Lower leg skin (tissue), 4 donors: ENCODE measurements around the gene DTL. TPM values are rescaled to one million over a fixed set of nuclear protein-coding genes. Genes with fewer than 3 reads are reported as not detected.
"Not testable (repeated sequence)": the region's sequence is repeated elsewhere in the genome, so short reads cannot be mapped to it uniquely, and the experiment has no call there.

Source experiments
- DNase-seq, 2 donors: peaks; one replicate each; pipeline ENCODE4 v3.0.0-alpha.2; 2019; ENCODE audit warnings: low spot score in 2 of 2
- H3K4me3 ChIP-seq: fragments of 200-600 bp; sonication (generic); 2 replicates; pipeline ENCODE4 v1.5.1; 2017; ENCODE audit warnings: mild to moderate bottlenecking, low read depth; ENCODE audit not compliant: poor library complexity, severe bottlenecking
- POLR2A ChIP-seq, 2 donors: fragments of 450-650 bp; IDR thresholded peaks; one replicate each; pipeline ENCODE4 v1.6.1; 2016 to 2017; ENCODE audit warnings: antibody characterized with exemption in 2 of 2, mild to moderate bottlenecking in 1 of 2, moderate library complexity in 1 of 2
- WGBS, 2 donors: methylation state at CpG; one replicate each; pipeline ENCODE4 v1.1.5; 2018; 5-methylcytosine and 5-hydroxymethylcytosine counted together
- intact Hi-C: fragments of 100-400 bp; cut with DNase I; formaldehyde crosslinking; loops from one replicate; pipeline ENCODE4 v1.15.0; 2023; ENCODE audit warnings: low total_unique reads
- total RNA-seq, 4 donors: library from RNA; depleted of rRNA; stranded (reverse); fragments of >200 nt; gene quantifications; one replicate each; pipeline ENCODE4 v1.1.0, GENCODE V29; 2016
- TF ChIP-seq, protein P1 (sequence below), 3 donors: fragments of 450-650 bp; IDR thresholded peaks; one replicate each; pipeline ENCODE4 v1.5.1; 2016; ENCODE audit warnings: antibody characterized with exemption in 3 of 3, mild to moderate bottlenecking in 3 of 3, moderate library complexity in 2 of 3

The DTL gene, protein sequence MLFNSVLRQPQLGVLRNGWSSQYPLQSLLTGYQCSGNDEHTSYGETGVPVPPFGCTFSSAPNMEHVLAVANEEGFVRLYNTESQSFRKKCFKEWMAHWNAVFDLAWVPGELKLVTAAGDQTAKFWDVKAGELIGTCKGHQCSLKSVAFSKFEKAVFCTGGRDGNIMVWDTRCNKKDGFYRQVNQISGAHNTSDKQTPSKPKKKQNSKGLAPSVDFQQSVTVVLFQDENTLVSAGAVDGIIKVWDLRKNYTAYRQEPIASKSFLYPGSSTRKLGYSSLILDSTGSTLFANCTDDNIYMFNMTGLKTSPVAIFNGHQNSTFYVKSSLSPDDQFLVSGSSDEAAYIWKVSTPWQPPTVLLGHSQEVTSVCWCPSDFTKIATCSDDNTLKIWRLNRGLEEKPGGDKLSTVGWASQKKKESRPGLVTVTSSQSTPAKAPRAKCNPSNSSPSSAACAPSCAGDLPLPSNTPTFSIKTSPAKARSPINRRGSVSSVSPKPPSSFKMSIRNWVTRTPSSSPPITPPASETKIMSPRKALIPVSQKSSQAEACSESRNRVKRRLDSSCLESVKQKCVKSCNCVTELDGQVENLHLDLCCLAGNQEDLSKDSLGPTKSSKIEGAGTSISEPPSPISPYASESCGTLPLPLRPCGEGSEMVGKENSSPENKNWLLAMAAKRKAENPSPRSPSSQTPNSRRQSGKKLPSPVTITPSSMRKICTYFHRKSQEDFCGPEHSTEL
- 1 to 10 TPM in 2 of 4 donors, under 1 TPM in 2; 0.23 to 1.2 (median 0.90) TPM for total RNA-seq

DNA sequence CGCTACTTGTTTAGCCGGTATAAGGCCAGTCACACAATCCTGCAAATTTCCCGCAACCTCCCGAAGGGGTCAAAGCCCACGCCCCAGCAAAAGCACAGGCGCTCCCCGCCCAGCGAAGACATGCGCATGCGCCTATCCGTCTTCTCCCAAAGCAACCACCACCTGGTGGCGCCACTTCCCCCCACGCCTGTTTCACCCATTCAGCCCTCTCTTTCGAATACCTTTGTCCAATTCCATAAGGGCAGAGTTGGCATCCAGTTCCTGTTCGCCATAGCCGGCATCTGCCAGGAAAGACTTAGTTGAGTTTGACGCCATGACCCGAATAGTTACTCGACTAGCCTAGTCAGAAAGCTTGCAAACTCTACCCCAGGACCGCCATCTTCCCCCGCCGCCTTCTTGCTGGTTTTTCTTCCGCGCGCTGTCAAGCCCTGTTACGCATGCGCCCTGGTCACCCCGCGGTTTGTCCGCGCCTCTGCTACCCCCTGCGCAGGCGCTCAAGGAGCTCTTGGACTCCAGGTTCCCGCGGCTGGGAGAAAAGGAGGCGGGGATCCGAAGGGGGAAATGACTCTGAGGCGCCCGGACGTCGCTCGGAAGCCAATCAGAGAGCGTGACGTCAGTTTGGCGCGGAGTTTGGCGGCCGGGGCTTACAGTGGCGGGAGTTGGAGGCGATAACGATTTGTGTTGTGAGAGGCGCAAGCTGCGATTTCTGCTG is at the start of gene DTL, which contains the start of gene INTS7:
Gene DTL, plus strand, starts transcription at position 626 of the 712 bp plus-strand sequence. CDS start 143 bp downstream, outside the sequence.
Gene INTS7, minus strand, starts transcription at position 435 of the 712 bp plus-strand sequence. Its CDS starts 120 bp downstream, at position 315.
- intact Hi-C loops: no loop called here
- peak within 1 kb of the TSS; percentile 41 for H3K4me3 ChIP-seq
- no peak for TF ChIP-seq POLR2A (IDR thresholded peaks at IDR 0.05)
- TF ChIP-seq, protein P1, sequence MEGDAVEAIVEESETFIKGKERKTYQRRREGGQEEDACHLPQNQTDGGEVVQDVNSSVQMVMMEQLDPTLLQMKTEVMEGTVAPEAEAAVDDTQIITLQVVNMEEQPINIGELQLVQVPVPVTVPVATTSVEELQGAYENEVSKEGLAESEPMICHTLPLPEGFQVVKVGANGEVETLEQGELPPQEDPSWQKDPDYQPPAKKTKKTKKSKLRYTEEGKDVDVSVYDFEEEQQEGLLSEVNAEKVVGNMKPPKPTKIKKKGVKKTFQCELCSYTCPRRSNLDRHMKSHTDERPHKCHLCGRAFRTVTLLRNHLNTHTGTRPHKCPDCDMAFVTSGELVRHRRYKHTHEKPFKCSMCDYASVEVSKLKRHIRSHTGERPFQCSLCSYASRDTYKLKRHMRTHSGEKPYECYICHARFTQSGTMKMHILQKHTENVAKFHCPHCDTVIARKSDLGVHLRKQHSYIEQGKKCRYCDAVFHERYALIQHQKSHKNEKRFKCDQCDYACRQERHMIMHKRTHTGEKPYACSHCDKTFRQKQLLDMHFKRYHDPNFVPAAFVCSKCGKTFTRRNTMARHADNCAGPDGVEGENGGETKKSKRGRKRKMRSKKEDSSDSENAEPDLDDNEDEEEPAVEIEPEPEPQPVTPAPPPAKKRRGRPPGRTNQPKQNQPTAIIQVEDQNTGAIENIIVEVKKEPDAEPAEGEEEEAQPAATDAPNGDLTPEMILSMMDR (IDR thresholded peaks at IDR 0.05): peak in 1 of 3 donors; percentile 96
- DNase-seq: peak; percentile 98 to 99
- WGBS, 2 donors: 0% methylated on average over 53 of the region's 53 CpGs

DNA sequence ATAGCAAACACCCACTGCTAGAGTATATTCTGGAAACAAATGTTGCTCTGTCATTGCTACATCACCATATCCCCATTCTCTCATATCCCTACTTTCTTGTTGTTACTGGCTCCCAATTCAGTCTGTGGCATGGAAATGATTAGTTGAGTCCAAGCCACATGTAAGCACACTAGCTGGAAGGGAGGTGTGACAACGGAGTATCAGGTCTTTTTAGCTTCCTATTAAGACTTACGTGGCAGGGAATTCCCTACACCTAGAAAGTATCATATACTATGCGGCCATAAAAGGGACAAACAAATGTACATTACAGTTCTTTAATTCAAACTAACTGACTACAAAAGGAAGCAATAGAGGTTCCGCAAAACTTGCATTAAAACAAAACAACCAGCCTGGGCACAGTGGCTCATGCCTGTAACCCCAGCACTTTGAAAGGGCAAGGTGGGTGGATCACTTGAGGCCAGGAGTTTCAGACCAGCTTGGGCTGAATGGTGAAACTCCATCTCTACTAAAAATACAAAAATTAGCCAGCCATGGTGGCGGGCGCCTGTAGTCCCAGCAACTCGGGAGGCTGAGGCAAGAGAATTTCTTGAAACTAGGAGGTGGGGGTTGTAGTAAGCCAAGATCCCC is 48.8 kb upstream of the DTL start:
- no peak overlapping the region for H3K4me3 ChIP-seq
- intact Hi-C loops: no loop called here
- 94 to 95% methylated on average over 7 of the region's 7 CpGs for WGBS, 2 donors
- TF ChIP-seq POLR2A (IDR thresholded peaks at IDR 0.05): no peak
- TF ChIP-seq, protein P1 (IDR thresholded peaks at IDR 0.05): no peak
- no peak for DNase-seq

DNA sequence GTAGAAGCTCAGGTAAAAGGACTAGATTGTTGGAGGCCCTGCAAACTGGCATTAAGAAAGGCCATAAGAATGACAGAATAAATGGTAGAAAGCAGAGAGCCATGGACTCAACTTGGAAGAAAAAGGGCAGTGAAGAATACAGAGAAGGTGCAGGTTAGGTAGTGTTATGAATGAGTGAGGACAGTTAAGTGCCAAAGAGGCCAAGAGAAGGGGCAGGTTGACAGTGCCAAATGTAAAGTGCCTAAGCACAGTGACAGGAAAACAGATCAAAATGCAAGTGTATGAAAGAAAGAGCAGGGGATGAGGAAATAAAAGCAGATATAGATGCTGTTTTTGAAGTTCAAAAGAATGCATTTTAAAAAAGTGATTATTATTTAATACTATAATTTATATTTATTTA is 43.9 kb upstream of the DTL start:
- intact Hi-C loops: no loop called here
- no peak for DNase-seq
- TF ChIP-seq POLR2A (IDR thresholded peaks at IDR 0.05): no peak
- TF ChIP-seq, protein P1 (IDR thresholded peaks at IDR 0.05): no peak
- H3K4me3 ChIP-seq: no peak overlapping the region

DNA sequence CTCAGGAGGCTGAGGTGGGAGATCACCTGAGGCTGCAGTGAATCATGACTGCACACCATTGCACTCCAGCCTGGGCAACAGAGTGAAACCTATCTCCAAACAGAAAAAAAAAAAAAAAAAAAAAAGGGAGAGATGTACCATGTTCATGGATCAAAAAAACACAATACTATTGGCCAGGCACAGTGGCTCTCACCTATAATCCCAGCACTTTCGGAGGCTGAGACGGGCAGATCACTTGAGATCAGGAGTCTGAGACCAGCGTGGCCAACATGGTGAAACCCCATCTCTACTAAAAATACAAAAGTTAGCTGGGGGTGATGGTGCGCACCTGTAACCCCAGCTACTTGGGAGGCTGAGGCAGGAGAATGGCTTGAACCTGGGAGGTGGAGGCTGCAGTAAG is 38.1 kb upstream of the DTL start:
- DNase-seq, intact Hi-C loops, H3K4me3 ChIP-seq: not testable (repeated sequence)
- 99% methylated on average over 4 of the region's 4 CpGs for WGBS, 2 donors

DNA sequence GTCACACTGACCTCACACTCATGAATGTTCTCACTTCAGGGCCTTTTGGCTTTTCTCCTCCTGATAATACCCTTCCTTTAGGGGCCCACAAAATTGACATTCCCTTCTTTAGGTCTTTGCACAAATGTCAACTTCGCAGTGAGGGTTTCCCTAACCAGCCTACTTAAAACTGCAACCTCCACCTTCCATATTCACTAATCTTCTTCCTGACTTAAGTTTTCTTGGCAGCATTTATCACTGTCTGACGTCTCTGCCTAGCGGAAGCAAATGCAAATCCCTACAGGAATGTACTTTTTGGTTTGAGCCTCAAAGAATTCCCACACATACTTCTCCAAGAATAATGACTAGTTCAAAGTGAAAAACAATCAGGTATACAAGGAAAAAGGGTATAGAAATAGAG is 33.0 kb upstream of the DTL start:
- DNase-seq: no peak
- intact Hi-C loops: no loop called here
- TF ChIP-seq POLR2A (IDR thresholded peaks at IDR 0.05): no peak
- TF ChIP-seq, protein P1 (IDR thresholded peaks at IDR 0.05): no peak
- no peak overlapping the region for H3K4me3 ChIP-seq
- WGBS, 2 donors: 85 to 90% methylated on average over 3 of the region's 3 CpGs
